ENCODE measurements around the gene SCARF2. TPM values are rescaled to one million over a fixed set of nuclear protein-coding genes. Genes with fewer than 3 reads are reported as not detected.
"Not testable (repeated sequence)": the region's sequence is repeated elsewhere in the genome, so short reads cannot be mapped to it uniquely, and the experiment has no call there.

The SCARF2 gene
- total and polyA plus RNA-seq, 8 donors = 0.89 to 42.9 (median 3.9) TPM

GRCh38 chr22:20392983-20393704, 44.5 kb downstream of the SCARF2 start:
- no peaks in the 10 kb centered on the region for H3K36me3 ChIP-seq
- H3K27ac ChIP-seq = peak overlapping the region; percentile 78 to 83 (median 79)
- H3K9me3 ChIP-seq = no peaks in the 10 kb centered on the region
- 91 to 98% (median 94%) methylated on average over 21 to 23 of the region's 23 CpGs for WGBS, 5 donors
- peak overlapping the region; percentile 72 to 91 (median 83) for H3K4me3 ChIP-seq
- peaks cover 14 to 33% (median 26%) of the 10 kb centered on the region in 4 donors for H3K4me1 ChIP-seq
- TF ChIP-seq CTCF (IDR thresholded peaks at IDR 0.05) (no peak), POLR2A (IDR thresholded peaks at IDR 0.05) (no peak), EP300 (IDR thresholded peaks at IDR 0.05) (no peak)
- H3K27me3 ChIP-seq = no peaks in the 10 kb centered on the region
- DNase-seq = no peak
- intact Hi-C loops (cut with DNase I; ENCODE audit: low total_unique reads) = no loop called here

DNA sequence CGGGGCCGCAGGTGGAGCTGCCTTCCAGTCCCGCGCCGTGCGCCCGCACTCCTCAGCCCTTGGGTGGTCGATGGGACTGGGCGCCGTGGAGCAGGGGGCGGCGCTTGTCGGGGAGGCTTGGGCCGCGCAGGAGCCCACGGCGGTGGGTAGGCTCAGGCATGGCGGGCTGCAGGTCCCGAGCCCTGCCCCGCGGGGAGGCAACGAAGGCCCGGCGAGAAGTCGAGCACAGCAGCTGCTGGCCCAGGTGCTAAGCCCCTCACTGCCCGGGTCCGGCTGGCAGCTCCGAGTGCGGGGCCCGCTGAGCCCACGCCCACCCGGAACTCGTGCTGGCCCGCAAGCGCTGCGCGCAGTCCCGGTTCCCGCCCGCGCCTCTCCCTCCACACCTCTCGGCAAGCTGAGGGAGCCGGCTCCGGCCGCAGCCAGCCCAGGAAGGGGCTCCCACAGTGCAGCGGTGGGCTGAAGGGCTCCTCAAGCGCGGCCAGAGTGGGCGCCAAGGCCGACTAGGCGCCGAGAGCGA, 45.2 kb downstream of the SCARF2 start:
- H3K27ac ChIP-seq; H3K9me3 ChIP-seq; H3K36me3 ChIP-seq; H3K27me3 ChIP-seq; H3K4me3 ChIP-seq; intact Hi-C loops (cut with DNase I; ENCODE audit: low total_unique reads); DNase-seq: not testable (repeated sequence)
- WGBS, 5 donors = 94 to 98% (median 97%) methylated on average over 47 to 53 of the region's 53 CpGs
- peaks cover 14 to 33% (median 26%) of the 10 kb centered on the region in 4 donors for H3K4me1 ChIP-seq

- intact Hi-C loops (cut with DNase I; ENCODE audit: low total_unique reads) = no loop called here
- H3K9me3 ChIP-seq = no peaks in the 10 kb centered on the region
- no peaks in the 10 kb centered on the region for H3K36me3 ChIP-seq
- H3K27me3 ChIP-seq = peaks cover 0 to 5% (median 0%) of the 10 kb centered on the region in 3 donors
- 80 to 89% (median 84%) methylated on average over 4 of the region's 4 CpGs for WGBS, 5 donors
- H3K27ac ChIP-seq = no peak overlapping the region
- no peak for DNase-seq
- no peak for TF ChIP-seq EP300 (IDR thresholded peaks at IDR 0.05)
- no peak for TF ChIP-seq POLR2A (IDR thresholded peaks at IDR 0.05)
- TF ChIP-seq CTCF (IDR thresholded peaks at IDR 0.05) = no peak
- no peak for TF ChIP-seq POLR2AphosphoS5 (IDR thresholded peaks at IDR 0.05)
- H3K4me3 ChIP-seq = no peak overlapping the region
- peaks cover 14 to 27% (median 22%) of the 10 kb centered on the region in 4 donors for H3K4me1 ChIP-seq
These were observed 46.4 kb downstream of the SCARF2 start for GRCh38 chr22:20391222-20391621.

- no peak for DNase-seq
- TF ChIP-seq CTCF (IDR thresholded peaks at IDR 0.05) (no peak), POLR2AphosphoS5 (IDR thresholded peaks at IDR 0.05) (no peak), POLR2A (IDR thresholded peaks at IDR 0.05) (no peak), EP300 (IDR thresholded peaks at IDR 0.05) (no peak)
- 90 to 92% (median 91%) methylated on average over 5 of the region's 5 CpGs for WGBS, 5 donors
These were observed 47.2 kb downstream of the SCARF2 start for GRCh38 chr22:20390394-20390907.

DNA sequence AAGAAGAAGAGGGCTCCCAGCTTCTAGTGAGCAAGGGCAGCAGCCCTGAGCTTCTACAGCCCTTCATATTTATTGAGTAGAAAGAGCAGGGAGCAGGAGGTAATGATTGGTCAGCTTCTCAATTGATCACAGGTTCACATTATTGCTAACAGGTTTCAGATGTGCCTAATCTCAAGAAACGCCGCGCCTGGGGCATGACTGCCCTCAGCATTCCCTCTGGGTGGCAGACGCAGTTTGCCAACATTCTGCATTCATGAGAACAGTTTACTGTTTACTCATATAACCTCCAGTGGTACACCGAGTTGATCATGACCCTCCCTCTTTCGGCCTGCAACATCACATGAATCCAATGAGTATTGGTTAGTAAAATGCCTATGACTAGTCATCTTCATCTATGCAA, 48.3 kb downstream of the SCARF2 start:
- no peaks in the 10 kb centered on the region for H3K9me3 ChIP-seq
- H3K4me3 ChIP-seq = no peak overlapping the region
- peaks cover 0 to 10% (median 7%) of the 10 kb centered on the region in 4 donors for H3K4me1 ChIP-seq
- H3K27me3 ChIP-seq = peaks cover 0 to 12% (median 10%) of the 10 kb centered on the region in 3 donors
- DNase-seq = no peak
- TF ChIP-seq POLR2A (IDR thresholded peaks at IDR 0.05) (no peak), EP300 (IDR thresholded peaks at IDR 0.05) (no peak), CTCF (IDR thresholded peaks at IDR 0.05) (no peak), POLR2AphosphoS5 (IDR thresholded peaks at IDR 0.05) (no peak)
- 85 to 95% (median 93%) methylated on average over 6 of the region's 6 CpGs for WGBS, 5 donors
- no peaks in the 10 kb centered on the region for H3K36me3 ChIP-seq
- intact Hi-C loops (cut with DNase I; ENCODE audit: low total_unique reads) = no loop called here
- H3K27ac ChIP-seq = no peak overlapping the region

More at GRCh38 chr22:20390394-20390907, 47.2 kb downstream of the SCARF2 start:
- Histone ChIP-seq H3K4me3 (no peak overlapping the region), H3K9me3 (no peaks in the 10 kb centered on the region), H3K27ac (no peak overlapping the region), H3K27me3 (peaks cover 0 to 5% (median 0%) of the 10 kb centered on the region in 3 donors), H3K36me3 (no peaks in the 10 kb centered on the region), H3K4me1 (peaks cover 11 to 22% (median 16%) of the 10 kb centered on the region in 4 donors)
- intact Hi-C loops (cut with DNase I; ENCODE audit: low total_unique reads) = no loop called here

Measured in stomach (tissue), 9 donors.